Measurements from ENCODE around the gene FTL. TPM values are rescaled to one million over a fixed set of nuclear protein-coding genes. Genes with fewer than 3 reads are reported as not detected.
A peak's percentile ranks its signal among the peaks of the same experiment; 100 is the strongest.

The FTL gene
- total RNA-seq, 1 donor from 2014 or later = 989 TPM

DNA sequence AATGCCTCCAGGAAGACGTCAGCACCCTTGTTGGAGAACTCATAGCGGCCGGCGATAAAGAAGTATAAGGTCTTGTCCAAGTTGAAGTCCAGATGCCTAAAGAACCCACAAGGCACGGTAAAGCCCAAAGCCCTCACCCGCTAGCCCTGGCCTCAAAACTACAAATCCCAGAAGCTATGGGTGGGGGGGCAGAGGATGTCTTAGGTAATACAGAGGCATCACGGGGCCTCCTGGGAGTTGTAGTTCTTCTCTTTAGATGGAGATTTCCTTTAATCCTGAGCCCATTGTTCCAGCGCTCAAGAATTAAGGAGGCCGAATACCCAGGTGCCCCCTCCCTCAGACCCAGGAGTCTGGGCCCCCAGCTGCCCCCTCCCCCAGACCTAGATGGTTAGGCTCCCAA lies 17.2 kb downstream of the FTL start:
- H3K9me3 ChIP-seq (ENCODE audit: low read depth) = no peaks in the 10 kb centered on the region
- Mint-ChIP-seq H3K36me3 (peaks cover 20% of the 10 kb centered on the region), H3K4me1 (peaks cover under 1% of the 10 kb centered on the region)

DNA sequence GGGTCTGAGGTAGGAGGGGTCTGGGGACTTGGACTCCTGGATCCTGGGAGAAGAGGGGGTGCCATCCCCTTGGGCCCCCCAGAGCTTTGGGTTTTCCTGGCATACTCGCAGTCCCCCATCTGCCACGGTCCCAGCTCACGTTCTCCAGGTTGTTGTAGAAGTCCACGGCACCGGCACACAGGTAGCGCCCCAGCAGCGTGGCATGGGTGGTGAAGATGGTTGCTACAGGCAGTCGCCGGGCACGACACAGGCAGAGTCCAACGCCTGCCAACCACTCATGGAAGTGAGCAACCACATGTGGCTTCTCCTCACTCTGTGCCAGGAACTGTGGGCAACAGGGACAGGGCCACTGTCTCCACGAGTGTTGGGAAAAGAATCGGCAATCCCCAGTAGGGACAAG lies 20.6 kb downstream of the FTL start:
- Mint-ChIP-seq H3K36me3 (peaks cover 24% of the 10 kb centered on the region), H3K27me3 (ENCODE audit: insufficient read depth, low read depth) (peaks cover 2% of the 10 kb centered on the region), H3K27ac (no peak overlapping the region), H3K9me3 (no peaks in the 10 kb centered on the region), H3K4me1 (peaks cover 9% of the 10 kb centered on the region), H3K4me3 (no peak overlapping the region)
- no peak overlapping the region for H3K9ac ChIP-seq
- no peaks in the 10 kb centered on the region for H3K36me3 ChIP-seq
- TF ChIP-seq, protein P1, sequence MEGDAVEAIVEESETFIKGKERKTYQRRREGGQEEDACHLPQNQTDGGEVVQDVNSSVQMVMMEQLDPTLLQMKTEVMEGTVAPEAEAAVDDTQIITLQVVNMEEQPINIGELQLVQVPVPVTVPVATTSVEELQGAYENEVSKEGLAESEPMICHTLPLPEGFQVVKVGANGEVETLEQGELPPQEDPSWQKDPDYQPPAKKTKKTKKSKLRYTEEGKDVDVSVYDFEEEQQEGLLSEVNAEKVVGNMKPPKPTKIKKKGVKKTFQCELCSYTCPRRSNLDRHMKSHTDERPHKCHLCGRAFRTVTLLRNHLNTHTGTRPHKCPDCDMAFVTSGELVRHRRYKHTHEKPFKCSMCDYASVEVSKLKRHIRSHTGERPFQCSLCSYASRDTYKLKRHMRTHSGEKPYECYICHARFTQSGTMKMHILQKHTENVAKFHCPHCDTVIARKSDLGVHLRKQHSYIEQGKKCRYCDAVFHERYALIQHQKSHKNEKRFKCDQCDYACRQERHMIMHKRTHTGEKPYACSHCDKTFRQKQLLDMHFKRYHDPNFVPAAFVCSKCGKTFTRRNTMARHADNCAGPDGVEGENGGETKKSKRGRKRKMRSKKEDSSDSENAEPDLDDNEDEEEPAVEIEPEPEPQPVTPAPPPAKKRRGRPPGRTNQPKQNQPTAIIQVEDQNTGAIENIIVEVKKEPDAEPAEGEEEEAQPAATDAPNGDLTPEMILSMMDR (IDR thresholded peaks at IDR 0.05) = no peak
- no peak for TF ChIP-seq EZH2 (IDR thresholded peaks at IDR 0.05)
- no peak for TF ChIP-seq EZH2phosphoT487 (IDR thresholded peaks at IDR 0.05)
- H3K9me3 ChIP-seq (ENCODE audit: low read depth) = no peaks in the 10 kb centered on the region
- H3K4me3 ChIP-seq = no peak overlapping the region
- no peaks in the 10 kb centered on the region for H3K4me1 ChIP-seq
- H3K27ac ChIP-seq = no peak overlapping the region
- no peak overlapping the region for H3K4me2 ChIP-seq
- no peaks in the 10 kb centered on the region for H3F3A ChIP-seq (ENCODE audit: low read depth)
- H2AFZ ChIP-seq (replicated peaks) = no peak overlapping the region
- peaks cover 5% of the 10 kb centered on the region for H4K20me1 ChIP-seq (ENCODE audit: low read depth)
- no peaks in the 10 kb centered on the region for H3K27me3 ChIP-seq
- no peak for DNase-seq (ENCODE audit: low spot score)
- H3K79me2 ChIP-seq (ENCODE audit: low read depth) = peaks cover 7% of the 10 kb centered on the region

More for the DNA sequence above, 17.2 kb downstream of the FTL start:
- Histone ChIP-seq H4K20me1 (ENCODE audit: low read depth) (no peaks in the 10 kb centered on the region), H3K27ac (no peak overlapping the region), H3K4me2 (no peak overlapping the region), H3K4me3 (no peak overlapping the region), H3K4me1 (no peaks in the 10 kb centered on the region), H3F3A (ENCODE audit: low read depth) (no peaks in the 10 kb centered on the region), H3K79me2 (ENCODE audit: low read depth) (no peaks in the 10 kb centered on the region), H3K36me3 (no peaks in the 10 kb centered on the region), H2AFZ (replicated peaks) (no peak overlapping the region), H3K27me3 (no peaks in the 10 kb centered on the region), H3K9ac (no peak overlapping the region)
- Mint-ChIP-seq H3K27me3 (ENCODE audit: insufficient read depth, low read depth) (peaks cover 4% of the 10 kb centered on the region), H3K9me3 (no peaks in the 10 kb centered on the region), H3K4me3 (peak overlapping the region; percentile 72), H3K27ac (no peak overlapping the region)
- peak; percentile 63 for DNase-seq (ENCODE audit: low spot score)
- TF ChIP-seq EZH2phosphoT487 (IDR thresholded peaks at IDR 0.05) (no peak), EZH2 (IDR thresholded peaks at IDR 0.05) (no peak)
- TF ChIP-seq, protein P1 (IDR thresholded peaks at IDR 0.05) = no peak

DNA sequence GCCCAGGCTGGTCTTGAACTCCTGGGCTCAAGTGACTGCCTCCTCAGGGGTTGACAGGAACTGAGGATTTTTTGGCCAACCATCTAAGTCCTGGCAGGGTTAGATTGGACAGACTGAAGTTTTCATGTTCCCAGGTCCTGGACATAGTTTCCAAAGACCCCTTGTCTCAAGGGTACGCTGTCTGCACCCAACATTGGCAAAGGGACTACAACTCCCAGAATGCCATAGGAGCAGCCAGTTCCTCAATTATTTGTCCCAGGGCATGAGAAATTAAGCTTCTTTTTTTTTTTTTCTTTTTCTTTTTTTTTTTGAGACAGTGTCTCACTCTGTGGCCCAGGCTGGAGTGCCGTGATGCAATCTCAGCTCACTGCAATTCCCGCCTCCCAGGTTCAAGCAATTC lies 21.1 kb downstream of the FTL start:
- Histone ChIP-seq H3K4me2 (no peak overlapping the region), H4K20me1 (ENCODE audit: low read depth) (peaks cover 9% of the 10 kb centered on the region), H3K9me3 (ENCODE audit: low read depth) (no peaks in the 10 kb centered on the region), H3F3A (ENCODE audit: low read depth) (no peaks in the 10 kb centered on the region), H3K27me3 (no peaks in the 10 kb centered on the region), H3K27ac (no peak overlapping the region), H3K79me2 (ENCODE audit: low read depth) (peaks cover 12% of the 10 kb centered on the region), H2AFZ (replicated peaks) (no peak overlapping the region), H3K4me1 (no peaks in the 10 kb centered on the region), H3K9ac (no peak overlapping the region), H3K36me3 (no peaks in the 10 kb centered on the region), H3K4me3 (no peak overlapping the region)
- TF ChIP-seq, protein P1 (IDR thresholded peaks at IDR 0.05) = no peak
- TF ChIP-seq EZH2 (IDR thresholded peaks at IDR 0.05) (no peak), EZH2phosphoT487 (IDR thresholded peaks at IDR 0.05) (no peak)
- Mint-ChIP-seq H3K4me1 (peaks cover 9% of the 10 kb centered on the region), H3K36me3 (peaks cover 24% of the 10 kb centered on the region), H3K9me3 (no peaks in the 10 kb centered on the region), H3K27me3 (ENCODE audit: insufficient read depth, low read depth) (peaks cover 2% of the 10 kb centered on the region), H3K4me3 (no peak overlapping the region), H3K27ac (no peak overlapping the region)
- no peak for DNase-seq (ENCODE audit: low spot score)

All from neural progenitor cell (in vitro differentiated cells).